ACC112 (cell line): Measurements from ENCODE around the gene PRM2.

Source experiments
- H2AFZ ChIP-seq: fragments of 200-600 bp; sonication (generic); one replicate; pipeline ENCODE4 v1.6.0; 2017; ENCODE audit warnings: antibody characterized with exemption, low read length; ENCODE audit not compliant: unreplicated experiment
- H3K27ac ChIP-seq: fragments of 200-600 bp; sonication (generic); 2 replicates; pipeline ENCODE4 v1.5.1; 2014; ENCODE audit warnings: low read depth, mild to moderate bottlenecking, antibody characterized with exemption, low read length, moderate library complexity
- H3K27me3 ChIP-seq: fragments of 200-600 bp; sonication (generic); 2 replicates; pipeline ENCODE4 v1.6.1; 2014; ENCODE audit warnings: mild to moderate bottlenecking, antibody characterized with exemption, low read length, moderate library complexity, mixed read lengths; ENCODE audit not compliant: insufficient read depth
- H3K36me3 ChIP-seq: fragments of 200-600 bp; sonication (generic); 2 replicates; pipeline ENCODE4 v1.6.1; 2016; ENCODE audit warnings: mild to moderate bottlenecking, antibody characterized with exemption, low read length, moderate library complexity, mixed read lengths; ENCODE audit not compliant: insufficient read depth
- H3K4me1 ChIP-seq: fragments of 200-600 bp; sonication (generic); one replicate; pipeline ENCODE4 v1.6.1; 2016; ENCODE audit warnings: low read length, mixed read lengths; ENCODE audit not compliant: insufficient read depth, unreplicated experiment, control insufficient read depth
- H3K4me3 ChIP-seq: fragments of 200-600 bp; sonication (generic); 2 replicates; pipeline ENCODE4 v1.5.1; 2014; ENCODE audit warnings: mild to moderate bottlenecking, low read depth, low read length
- H3K79me2 ChIP-seq: fragments of 200-600 bp; sonication (generic); one replicate; pipeline ENCODE4 v1.6.0; 2016; ENCODE audit warnings: low read length; ENCODE audit not compliant: control insufficient read depth, unreplicated experiment, insufficient read depth

PRM2 gene

GRCh38 chr16:11257131-11257938, 18.9 kb downstream of the PRM2 start:
- peaks cover 6% of the 10 kb centered on the region for H3K79me2 ChIP-seq
- H3K4me1 ChIP-seq, result peaks cover 25% of the 10 kb centered on the region
- peak overlapping the region; percentile 87 for H3K4me3 ChIP-seq
- H3K36me3 ChIP-seq, result no peaks in the 10 kb centered on the region
- no peaks in the 10 kb centered on the region for H3K27me3 ChIP-seq
- H3K27ac ChIP-seq, result peak overlapping the region; percentile 80; the same call in 1 of the 2 replicates
- H2AFZ ChIP-seq, result peak overlapping the region; percentile 41

- peak overlapping the region; percentile 80 for H3K27ac ChIP-seq
- peaks cover 6% of the 10 kb centered on the region for H3K79me2 ChIP-seq
- H3K4me1 ChIP-seq, result peaks cover 25% of the 10 kb centered on the region
- peak overlapping the region; percentile 87 for H3K4me3 ChIP-seq
- peak overlapping the region; percentile 41 for H2AFZ ChIP-seq
- no peaks in the 10 kb centered on the region for H3K36me3 ChIP-seq
- H3K27me3 ChIP-seq, result no peaks in the 10 kb centered on the region
Measured at GRCh38 chr16:11256661-11257130, 19.6 kb downstream of the PRM2 start.

GRCh38 chr16:11255737-11256660, 20.3 kb downstream of the PRM2 start, which contains the start of gene SOCS1:
Gene SOCS1 (minus strand): TSS chr16:11256204. CDS start chr16:11255478, 726 bp downstream.
- H3K27me3 ChIP-seq, result no peaks in the 10 kb centered on the region
- H2AFZ ChIP-seq, result peak within 1 kb of the TSS; percentile 41
- peak within 1 kb of the TSS; percentile 80 for H3K27ac ChIP-seq
- H3K4me1 ChIP-seq, result peaks cover 25% of the 10 kb centered on the region
- H3K36me3 ChIP-seq, result no peaks in the 10 kb centered on the region
- peak within 1 kb of the TSS; percentile 87 for H3K4me3 ChIP-seq
- peaks cover 6% of the 10 kb centered on the region for H3K79me2 ChIP-seq

GRCh38 chr16:11254913-11255736, 21.2 kb downstream of the PRM2 start:
- no peak overlapping the region for H3K27ac ChIP-seq
- peaks cover 6% of the 10 kb centered on the region for H3K79me2 ChIP-seq
- peaks cover 25% of the 10 kb centered on the region for H3K4me1 ChIP-seq
- no peaks in the 10 kb centered on the region for H3K36me3 ChIP-seq
- no peaks in the 10 kb centered on the region for H3K27me3 ChIP-seq
- H2AFZ ChIP-seq, result peak overlapping the region; percentile 5
- H3K4me3 ChIP-seq, result peak overlapping the region; percentile 87

GRCh38 chr16:11253995-11254912, 22.0 kb downstream of the PRM2 start:
- Histone ChIP-seq H3K27ac (no peak overlapping the region), H3K4me1 (peaks cover 24% of the 10 kb centered on the region)

DNA sequence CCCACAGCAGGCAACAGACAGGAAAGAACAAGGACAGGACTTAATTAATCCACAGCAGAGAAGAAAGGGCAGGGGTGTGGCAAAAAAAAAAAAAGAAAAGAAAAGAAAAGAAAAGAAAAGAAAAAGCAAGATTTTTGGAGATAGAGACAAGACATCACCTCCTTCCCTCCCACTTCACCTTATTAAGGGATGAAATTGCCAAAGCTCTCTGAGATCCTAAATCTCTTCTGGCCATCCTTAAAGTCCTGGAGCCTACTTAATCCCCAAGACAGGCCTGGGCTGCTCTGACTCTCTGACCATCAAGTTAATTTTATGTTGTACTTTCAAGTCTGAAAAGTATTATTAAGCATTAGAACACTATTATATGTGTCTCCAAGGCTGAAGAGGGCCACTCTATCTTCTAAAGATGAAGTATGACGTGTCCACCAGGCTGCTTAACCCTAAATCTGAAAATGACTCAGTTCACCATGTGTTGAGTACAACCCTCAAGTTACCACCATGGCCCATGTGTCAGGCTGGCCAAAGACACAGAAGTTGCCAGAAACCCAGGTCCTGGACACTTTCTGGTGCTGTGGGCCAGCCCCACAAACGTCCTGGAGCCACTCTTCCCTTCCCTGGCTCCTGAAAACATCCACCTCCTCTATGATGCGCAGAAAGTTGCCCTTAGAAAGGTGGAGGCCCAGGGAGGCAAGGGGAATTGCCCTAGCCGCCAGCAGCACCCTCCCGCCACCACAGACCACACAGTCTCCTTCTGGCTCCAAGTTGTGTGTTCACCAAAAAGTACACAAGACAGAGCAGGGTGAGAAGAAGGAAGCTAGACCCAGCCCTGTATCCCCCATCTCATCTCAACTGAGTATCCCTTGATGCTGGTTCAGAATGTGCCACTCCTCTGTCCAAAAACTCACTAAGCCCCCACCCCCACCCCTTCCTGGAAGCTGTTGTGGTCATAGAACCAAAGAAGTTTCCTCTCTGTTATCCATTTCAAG, 23.0 kb downstream of the PRM2 start:
- peaks cover 18% of the 10 kb centered on the region for H3K4me1 ChIP-seq
- no peaks in the 10 kb centered on the region for H3K27me3 ChIP-seq
- H3K4me3 ChIP-seq, result peak overlapping the region; percentile 17; the same call in 1 of the 2 replicates
- H3K27ac ChIP-seq, result no peak overlapping the region
- no peak overlapping the region for H2AFZ ChIP-seq
- no peaks in the 10 kb centered on the region for H3K36me3 ChIP-seq
- H3K79me2 ChIP-seq, result peaks cover 6% of the 10 kb centered on the region

More at GRCh38 chr16:11253995-11254912, 22.0 kb downstream of the PRM2 start:
- no peaks in the 10 kb centered on the region for H3K27me3 ChIP-seq
- no peak overlapping the region for H2AFZ ChIP-seq
- peaks cover 6% of the 10 kb centered on the region for H3K79me2 ChIP-seq
- H3K36me3 ChIP-seq, result no peaks in the 10 kb centered on the region
- peak overlapping the region; percentile 87 for H3K4me3 ChIP-seq

DNA sequence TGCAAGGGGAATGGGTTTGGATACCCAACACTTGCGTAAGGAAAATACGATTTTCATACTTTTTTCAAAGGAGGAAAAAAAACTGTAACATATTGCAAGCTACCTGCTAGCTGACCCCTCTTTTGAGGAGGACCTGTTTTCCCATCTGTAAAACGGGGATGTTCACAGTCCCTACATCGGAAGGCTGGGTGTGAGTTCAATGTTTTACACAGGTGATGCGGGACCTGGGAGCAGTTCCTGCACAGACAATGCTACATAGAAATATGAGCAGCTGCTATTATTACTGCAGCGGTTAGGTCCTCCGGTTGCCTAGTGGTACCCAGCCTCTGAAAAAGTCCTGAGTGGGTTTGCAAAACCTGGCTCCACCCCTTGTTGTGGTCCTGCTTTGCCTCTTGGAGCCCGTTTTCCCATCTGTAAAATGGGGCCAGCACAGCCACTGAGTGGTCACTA, 23.8 kb downstream of the PRM2 start:
- Histone ChIP-seq H3K27ac (no peak overlapping the region), H3K4me3 (no peak overlapping the region), H3K36me3 (no peaks in the 10 kb centered on the region), H2AFZ (no peak overlapping the region), H3K4me1 (peaks cover 16% of the 10 kb centered on the region), H3K79me2 (peaks cover 6% of the 10 kb centered on the region), H3K27me3 (no peaks in the 10 kb centered on the region)

- Histone ChIP-seq H3K36me3 (no peaks in the 10 kb centered on the region), H3K27me3 (no peaks in the 10 kb centered on the region), H3K4me3 (no peak overlapping the region), H2AFZ (no peak overlapping the region), H3K27ac (no peak overlapping the region), H3K4me1 (peaks cover 15% of the 10 kb centered on the region), H3K79me2 (peaks cover 6% of the 10 kb centered on the region)
Measured at GRCh38 chr16:11251525-11252481, 24.5 kb downstream of the PRM2 start.
